ENCODE data around the gene CT45A10. TPM values are rescaled to one million over a fixed set of nuclear protein-coding genes. Genes with fewer than 3 reads are reported as not detected.
"Not testable (repeated sequence)": the region's sequence is repeated elsewhere in the genome, so short reads cannot be mapped to it uniquely, and the experiment has no call there.

CT45A10 gene
- total RNA-seq, 3 donors from 2014 or later = not detected

DNA sequence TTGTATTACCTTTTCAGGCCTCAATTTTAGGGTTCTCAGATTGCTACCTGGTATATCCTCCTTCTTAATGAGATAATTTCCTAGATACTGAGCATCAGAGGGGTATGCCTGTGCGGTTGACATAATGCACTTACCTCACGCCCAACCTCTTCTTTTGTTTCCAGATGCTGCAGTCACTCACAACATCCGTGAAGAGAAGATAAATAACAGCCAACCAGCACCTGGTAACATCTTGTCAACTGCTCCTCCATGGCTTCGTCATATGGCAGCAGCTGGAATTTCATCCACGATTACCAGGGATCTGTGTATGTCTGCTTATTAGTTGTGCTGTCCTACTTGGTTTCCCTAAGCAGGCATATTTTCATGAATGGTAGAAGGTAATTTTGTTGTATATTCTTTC is 17.0 kb upstream of the CT45A10 start:
- H3K4me1 ChIP-seq (ENCODE audit: low read depth) = no peaks in the 10 kb centered on the region
- no peak overlapping the region for H3K4me3 ChIP-seq
- DNase-seq = no peak
- ATAC-seq = no peak
- no peaks in the 10 kb centered on the region for H3K9me3 ChIP-seq
- intact Hi-C loops (cut with DNase I, micrococcal nuclease) = no loop called here
- no peak for TF ChIP-seq CTCF (IDR thresholded peaks at IDR 0.05)
- H3K36me3 ChIP-seq (ENCODE audit: low read depth) = no peaks in the 10 kb centered on the region

DNA sequence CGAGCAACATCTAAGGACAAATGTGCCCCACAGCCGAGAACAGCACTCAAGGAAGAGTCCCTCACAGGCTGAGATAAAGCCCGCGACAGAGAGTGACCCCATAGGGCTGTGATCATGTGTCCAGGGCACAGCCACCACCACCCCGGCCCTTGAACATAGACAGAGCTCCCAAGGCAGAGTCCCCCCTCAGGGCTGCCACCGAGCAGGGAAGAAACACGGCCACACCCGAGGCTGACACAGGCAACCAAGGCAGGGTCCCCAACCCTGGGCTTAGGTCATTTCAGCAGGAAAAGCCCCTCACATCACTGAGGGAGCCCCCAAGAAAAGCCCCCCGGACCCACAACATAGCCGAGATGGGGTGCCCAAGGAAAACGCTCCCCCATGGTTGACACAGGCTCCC is 463 bp downstream of the CT45A10 start:
- intact Hi-C loops (cut with DNase I, micrococcal nuclease) = no loop called here
- Histone ChIP-seq H3K4me3 (no peak overlapping the region), H3K36me3 (ENCODE audit: low read depth) (no peaks in the 10 kb centered on the region), H3K9me3 (no peaks in the 10 kb centered on the region), H3K4me1 (ENCODE audit: low read depth) (no peaks in the 10 kb centered on the region)
- DNase-seq = no peak
- ATAC-seq = no peak
- no peak for TF ChIP-seq CTCF (IDR thresholded peaks at IDR 0.05)

DNA sequence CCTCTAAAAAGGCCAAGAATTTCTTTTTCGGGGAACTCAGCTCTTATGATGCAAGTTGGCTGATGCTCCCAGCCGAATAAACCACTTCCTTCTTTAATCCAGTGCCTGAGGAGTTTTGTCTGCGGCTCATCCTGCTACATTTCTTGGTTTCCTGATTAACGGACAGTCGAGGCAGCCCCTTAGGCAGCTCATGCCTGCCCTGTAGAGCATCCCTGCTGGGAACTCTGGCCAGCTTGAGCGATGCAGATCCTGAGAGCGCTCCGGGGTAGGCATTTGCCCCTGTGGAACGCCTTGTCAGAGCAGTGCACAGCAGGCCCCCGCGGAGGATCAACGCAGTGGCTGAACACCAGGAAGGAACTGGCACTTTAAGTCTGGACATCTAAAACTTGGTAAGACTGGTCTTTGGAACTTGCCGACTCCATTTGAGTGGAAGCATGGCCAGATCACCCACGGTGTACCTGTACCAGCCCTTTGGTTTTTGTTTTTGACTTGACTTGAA is 3.1 kb downstream of the CT45A10 start:
- no peak overlapping the region for H3K4me3 ChIP-seq
- no peaks in the 10 kb centered on the region for H3K9me3 ChIP-seq
- no peak for DNase-seq
- ATAC-seq = no peak
- no peaks in the 10 kb centered on the region for H3K4me1 ChIP-seq (ENCODE audit: low read depth)
- intact Hi-C loops (cut with DNase I, micrococcal nuclease) = no loop called here
- no peak for TF ChIP-seq CTCF (IDR thresholded peaks at IDR 0.05)
- no peaks in the 10 kb centered on the region for H3K36me3 ChIP-seq (ENCODE audit: low read depth)

DNA sequence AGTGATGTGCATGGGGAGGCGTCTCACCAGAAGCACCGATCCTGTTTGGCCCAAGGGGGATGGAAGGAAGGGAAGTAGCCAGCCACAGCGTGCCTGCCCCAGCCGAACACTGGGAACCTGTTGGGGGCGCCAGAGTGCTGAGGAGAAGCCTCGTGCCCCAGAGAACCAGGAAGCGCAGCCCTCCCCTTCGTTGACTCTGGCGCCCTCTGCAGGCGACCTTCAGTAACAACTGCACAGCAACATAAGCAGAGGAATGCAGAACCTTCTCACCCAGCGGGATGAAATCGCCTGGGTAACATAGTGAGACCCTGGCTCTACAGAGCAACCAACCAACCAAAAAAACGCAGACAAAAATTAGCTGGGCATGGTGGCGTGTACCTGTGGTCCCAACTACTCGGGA is 4.3 kb downstream of the CT45A10 start:
- H3K36me3 ChIP-seq (ENCODE audit: low read depth); DNase-seq; H3K4me3 ChIP-seq; H3K4me1 ChIP-seq (ENCODE audit: low read depth); H3K9me3 ChIP-seq; intact Hi-C loops (cut with DNase I, micrococcal nuclease); ATAC-seq: not testable (repeated sequence)

- H3K9me3 ChIP-seq; H3K36me3 ChIP-seq (ENCODE audit: low read depth); DNase-seq; ATAC-seq; intact Hi-C loops (cut with DNase I, micrococcal nuclease); H3K4me1 ChIP-seq (ENCODE audit: low read depth); H3K4me3 ChIP-seq: not testable (repeated sequence)
Measured at GRCh38 chrX:135888230-135888629, 5.0 kb downstream of the CT45A10 start.

DNA sequence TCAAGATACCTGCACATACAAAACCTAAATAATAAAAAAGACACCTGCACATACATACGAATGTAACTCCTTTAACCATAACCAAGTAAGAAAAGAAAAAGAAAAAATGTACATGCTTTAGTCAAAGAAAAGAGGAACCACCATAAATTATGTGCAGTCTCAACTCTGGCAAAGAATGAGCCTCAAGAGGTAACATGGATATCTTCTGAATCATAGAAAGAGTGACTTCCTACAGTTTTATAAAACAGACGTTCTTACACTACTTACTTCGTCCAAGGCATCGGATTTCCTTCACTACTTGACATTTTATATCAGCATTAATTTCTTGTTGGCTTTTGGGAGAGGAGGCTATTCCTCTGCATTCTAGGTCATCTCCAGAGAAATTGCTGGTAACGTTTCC is 10.5 kb downstream of the CT45A10 start:
- intact Hi-C loops (cut with DNase I, micrococcal nuclease); ATAC-seq; DNase-seq: not testable (repeated sequence)

DNA sequence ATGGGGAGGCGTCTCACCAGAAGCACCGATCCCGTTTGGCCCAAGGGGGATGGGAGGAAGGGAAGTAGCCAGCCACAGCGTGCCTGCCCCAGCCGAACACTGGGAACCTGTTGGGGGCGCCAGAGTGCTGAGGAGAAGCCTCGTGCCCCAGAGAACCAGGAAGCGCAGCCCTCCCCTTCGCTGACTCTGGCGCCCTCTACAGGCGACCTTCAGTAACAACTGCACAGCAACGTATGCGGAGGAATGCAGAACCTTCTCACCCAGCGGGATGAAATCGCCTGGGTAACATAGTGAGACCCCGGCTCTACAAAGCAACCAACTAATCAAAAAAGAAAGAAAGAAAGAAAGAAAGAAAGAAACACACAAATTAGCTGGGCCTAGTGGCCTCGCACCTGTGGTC is 21.5 kb downstream of the CT45A10 start, which contains the start of gene CT45A9:
TSS of gene CT45A9 (minus strand) at position 101 of the 400 bp plus-strand sequence. CDS start 3,751 bp downstream, outside the sequence.
- intact Hi-C loops (cut with DNase I, micrococcal nuclease); ATAC-seq; DNase-seq; H3K36me3 ChIP-seq (ENCODE audit: low read depth); H3K4me3 ChIP-seq; H3K9me3 ChIP-seq; H3K4me1 ChIP-seq (ENCODE audit: low read depth): not testable (repeated sequence)

More for the DNA sequence above, 10.5 kb downstream of the CT45A10 start:
- H3K4me1 ChIP-seq (ENCODE audit: low read depth); H3K4me3 ChIP-seq; H3K9me3 ChIP-seq; H3K36me3 ChIP-seq (ENCODE audit: low read depth): not testable (repeated sequence)

GRCh38 chrX:135854438-135854837 is 38.8 kb downstream of the CT45A10 start, which contains the start of gene CT45A8:
TSS of gene CT45A8 (minus strand) at chrX:135854538. CDS start at chrX:135850783, 3,755 bp downstream.
- DNase-seq; intact Hi-C loops (cut with DNase I, micrococcal nuclease); H3K4me3 ChIP-seq; H3K9me3 ChIP-seq; H3K36me3 ChIP-seq (ENCODE audit: low read depth); ATAC-seq; H3K4me1 ChIP-seq (ENCODE audit: low read depth): not testable (repeated sequence)

DNA sequence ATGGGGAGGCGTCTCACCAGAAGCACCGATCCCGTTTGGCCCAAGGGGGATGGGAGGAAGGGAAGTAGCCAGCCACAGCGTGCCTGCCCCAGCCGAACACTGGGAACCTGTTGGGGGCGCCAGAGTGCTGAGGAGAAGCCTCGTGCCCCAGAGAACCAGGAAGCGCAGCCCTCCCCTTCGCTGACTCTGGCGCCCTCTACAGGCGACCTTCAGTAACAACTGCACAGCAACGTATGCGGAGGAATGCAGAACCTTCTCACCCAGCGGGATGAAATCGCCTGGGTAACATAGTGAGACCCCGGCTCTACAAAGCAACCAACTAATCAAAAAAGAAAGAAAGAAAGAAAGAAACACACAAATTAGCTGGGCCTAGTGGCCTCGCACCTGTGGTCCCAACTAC is 56.1 kb downstream of the CT45A10 start, which contains the start of gene CT45A7:
TSS of gene CT45A7 (minus strand) at position 101 of the 400 bp plus-strand sequence. CDS start 3,747 bp downstream, outside the sequence.
- H3K9me3 ChIP-seq; intact Hi-C loops (cut with DNase I, micrococcal nuclease); H3K4me1 ChIP-seq (ENCODE audit: low read depth); H3K4me3 ChIP-seq; ATAC-seq; DNase-seq; H3K36me3 ChIP-seq (ENCODE audit: low read depth): not testable (repeated sequence)

Data from mucosa of descending colon (tissue), 3 donors.